ENCODE measurements around the gene PDE9A. TPM values are rescaled to one million over a fixed set of nuclear protein-coding genes. Genes with fewer than 3 reads are reported as not detected.

Gene PDE9A
- polyA plus RNA-seq, 3 donors = 36.1 to 39.0 (median 36.1) TPM

DNA sequence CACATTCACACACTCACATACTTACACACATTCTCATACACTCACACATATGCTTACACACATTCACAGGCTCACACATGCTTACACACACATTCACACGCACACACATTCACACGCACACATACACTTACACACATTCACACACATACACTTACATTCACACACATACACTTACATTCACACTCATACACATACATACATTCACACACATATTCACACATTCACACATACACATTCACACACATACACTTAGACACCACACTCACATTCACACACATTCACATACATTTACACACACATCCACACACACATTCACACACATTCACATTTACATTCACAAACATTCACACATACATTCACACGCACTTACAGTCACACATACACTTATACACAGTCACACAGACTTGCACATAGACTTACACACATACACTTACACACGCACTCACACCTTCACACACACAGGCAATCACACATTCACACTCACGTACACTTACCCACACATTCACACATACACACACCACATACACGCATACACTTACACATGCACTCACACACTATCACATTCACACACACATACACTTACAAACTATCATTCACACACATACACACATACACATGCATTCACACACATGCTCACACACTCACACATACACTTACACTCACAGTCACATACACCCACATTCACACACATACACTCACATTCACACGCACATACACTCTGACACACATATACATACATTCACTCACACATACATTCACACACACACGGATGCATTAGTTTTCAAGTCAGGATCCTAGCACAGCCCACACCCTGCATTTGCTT, 16.8 kb downstream of the PDE9A start:
- no peak for DNase-seq (ENCODE audit: low read depth in 3 of 3, low spot score in 2 of 3)

DNA sequence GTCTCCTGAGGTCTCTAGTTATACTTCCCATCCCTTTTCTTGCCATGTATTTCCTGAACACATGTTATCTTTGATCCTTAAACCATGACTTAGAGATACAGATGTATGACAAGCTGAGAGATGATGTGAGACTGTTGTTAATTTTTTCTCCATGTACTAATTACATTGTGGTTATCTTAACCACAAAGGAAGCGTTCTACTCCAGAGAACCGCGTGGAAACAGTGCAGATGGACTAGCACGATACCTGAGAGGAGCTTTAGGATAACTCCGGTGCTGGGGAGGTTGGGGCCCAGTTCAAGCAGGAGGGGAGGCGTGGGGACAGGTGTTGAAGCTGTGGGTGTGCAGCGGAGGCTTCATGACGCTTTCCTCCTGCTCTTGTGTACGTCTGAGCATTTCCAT, 17.5 kb downstream of the PDE9A start:
- no peak for DNase-seq (ENCODE audit: low read depth in 3 of 3, low spot score in 2 of 3)

GRCh38 chr21:42671778-42672593, 18.6 kb downstream of the PDE9A start:
- no peak for DNase-seq (ENCODE audit: low read depth in 3 of 3, low spot score in 2 of 3)

- DNase-seq (ENCODE audit: low read depth in 3 of 3, low spot score in 2 of 3) = no peak
These were observed 19.5 kb downstream of the PDE9A start for GRCh38 chr21:42672699-42673458.

DNA sequence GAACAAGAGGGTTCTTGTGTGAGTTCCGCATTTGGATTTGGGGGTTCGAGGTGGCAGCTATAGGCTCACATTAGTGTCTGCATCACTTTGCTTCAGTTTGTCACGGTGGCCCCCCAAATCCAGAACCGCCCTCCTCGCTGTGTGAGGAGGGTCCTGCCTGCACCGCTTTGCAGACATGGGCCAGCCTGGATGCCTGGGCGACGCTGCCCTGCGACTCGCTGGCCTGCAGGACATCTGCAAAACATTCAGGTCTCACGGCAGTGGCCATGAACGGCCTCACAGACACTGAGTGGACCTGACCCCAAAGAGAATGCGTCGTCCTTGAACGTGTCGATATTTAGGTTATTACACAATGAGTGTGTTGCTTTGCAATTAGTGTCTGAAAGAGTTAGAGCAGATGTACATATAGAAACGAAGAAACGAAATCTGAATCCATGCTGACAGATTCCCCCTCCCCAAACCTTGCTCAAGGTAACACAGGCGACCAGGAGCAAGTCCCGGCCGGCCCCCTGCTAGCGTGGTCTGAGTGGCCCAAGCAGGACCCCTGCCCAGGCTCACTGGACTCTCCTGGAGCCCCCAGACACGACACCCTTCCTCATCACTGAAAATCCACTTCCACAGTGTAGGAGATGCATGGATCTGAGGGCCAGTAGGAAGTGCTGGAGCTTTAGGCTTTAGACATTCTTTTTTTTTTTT, 20.4 kb downstream of the PDE9A start:
- no peak for DNase-seq (ENCODE audit: low read depth in 3 of 3, low spot score in 2 of 3)

- DNase-seq (ENCODE audit: low read depth in 3 of 3, low spot score in 2 of 3) = peak in 1 of 3 donors; percentile 56
These were observed 21.0 kb downstream of the PDE9A start for GRCh38 chr21:42674351-42674940.

DNA sequence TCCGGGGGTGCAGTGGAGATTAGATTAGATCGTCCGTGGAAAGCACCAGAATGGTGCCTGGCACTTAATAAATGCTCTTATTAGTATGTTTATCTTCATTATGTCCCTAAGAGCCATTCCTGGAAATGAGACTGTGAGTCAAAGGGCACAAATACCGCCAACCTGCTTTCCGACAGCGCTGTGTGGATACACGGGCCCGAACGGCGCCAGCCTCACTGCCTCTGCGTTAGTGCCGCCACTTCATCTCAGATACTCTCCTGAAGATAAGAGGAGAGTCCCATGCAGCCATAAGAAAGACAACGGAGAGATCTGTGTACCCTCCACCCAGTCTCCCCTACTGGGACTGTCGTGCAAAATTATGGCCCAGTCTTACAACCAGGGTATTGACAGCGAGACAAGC, 22.0 kb downstream of the PDE9A start:
- no peak for DNase-seq (ENCODE audit: low read depth in 3 of 3, low spot score in 2 of 3)

DNA sequence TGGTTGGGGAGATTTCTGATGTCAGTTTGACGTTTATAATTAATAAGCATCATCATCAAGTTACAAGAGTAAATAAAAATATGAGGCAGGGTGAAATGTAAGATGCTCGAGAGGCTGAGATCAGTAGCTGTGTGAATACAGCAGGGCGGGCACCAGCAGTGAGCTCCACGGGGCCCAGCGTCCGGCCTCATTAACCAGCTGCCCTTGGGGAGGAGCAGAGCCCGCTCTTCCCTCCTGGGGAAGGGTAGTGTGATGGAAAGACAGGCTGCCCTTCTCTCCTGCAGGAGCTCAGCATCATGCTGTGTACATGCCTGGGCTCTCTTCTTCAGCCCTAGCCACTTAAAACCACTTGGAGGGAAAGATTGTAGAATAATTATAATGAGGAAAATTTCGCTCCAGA, 23.4 kb downstream of the PDE9A start:
- DNase-seq (ENCODE audit: low read depth in 3 of 3, low spot score in 2 of 3) = no peak

DNA sequence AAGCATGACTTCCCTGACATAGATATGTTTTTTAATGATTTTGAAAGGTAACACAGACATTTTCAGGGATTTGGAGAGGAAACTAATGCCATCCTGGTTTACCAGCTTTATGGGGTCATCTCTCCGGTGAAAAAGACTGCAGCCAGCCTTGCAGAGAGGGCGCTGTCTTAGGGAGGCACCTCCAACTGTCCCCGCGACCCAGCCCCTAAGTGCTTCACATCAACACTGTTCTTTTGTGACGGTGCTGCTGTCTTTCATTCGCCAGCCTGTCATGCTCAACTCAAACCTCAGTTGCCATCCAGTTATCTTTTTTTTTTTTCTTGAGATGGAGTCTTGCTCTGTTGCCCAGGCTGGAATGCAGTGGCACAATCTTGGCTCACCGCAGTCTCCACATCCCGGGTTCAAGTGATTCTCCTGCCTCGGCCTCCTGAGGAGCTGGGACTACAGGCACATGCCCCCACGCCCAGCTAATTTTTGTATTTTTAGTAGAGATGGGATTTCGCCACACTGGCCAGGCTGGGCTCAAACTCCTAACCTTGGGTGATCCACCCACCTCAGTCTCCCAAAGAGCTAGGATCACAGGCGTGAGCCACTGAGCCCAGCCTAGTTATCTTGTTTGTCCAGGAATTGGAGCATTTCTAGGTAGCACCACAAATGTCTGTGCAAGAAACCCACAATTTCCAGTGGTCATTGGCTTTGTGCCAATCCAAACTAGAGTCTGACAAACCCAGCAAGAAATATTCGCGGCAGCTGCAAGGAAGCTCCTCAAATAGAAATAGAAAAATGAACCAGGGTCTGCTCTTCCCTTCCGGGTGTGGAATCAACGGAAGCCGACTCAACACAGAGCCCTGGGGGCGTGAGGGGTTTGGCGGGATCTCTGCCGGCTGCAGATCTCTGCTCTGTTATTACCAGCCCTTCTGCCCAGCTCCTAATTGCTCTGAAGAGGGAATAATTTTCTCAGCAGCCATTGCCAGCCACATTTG, 24.2 kb downstream of the PDE9A start:
- DNase-seq (ENCODE audit: low read depth in 3 of 3, low spot score in 2 of 3) = no peak

- no peak for DNase-seq (ENCODE audit: low read depth in 3 of 3, low spot score in 2 of 3)
These were observed 25.3 kb downstream of the PDE9A start for GRCh38 chr21:42678618-42679295.

DNA sequence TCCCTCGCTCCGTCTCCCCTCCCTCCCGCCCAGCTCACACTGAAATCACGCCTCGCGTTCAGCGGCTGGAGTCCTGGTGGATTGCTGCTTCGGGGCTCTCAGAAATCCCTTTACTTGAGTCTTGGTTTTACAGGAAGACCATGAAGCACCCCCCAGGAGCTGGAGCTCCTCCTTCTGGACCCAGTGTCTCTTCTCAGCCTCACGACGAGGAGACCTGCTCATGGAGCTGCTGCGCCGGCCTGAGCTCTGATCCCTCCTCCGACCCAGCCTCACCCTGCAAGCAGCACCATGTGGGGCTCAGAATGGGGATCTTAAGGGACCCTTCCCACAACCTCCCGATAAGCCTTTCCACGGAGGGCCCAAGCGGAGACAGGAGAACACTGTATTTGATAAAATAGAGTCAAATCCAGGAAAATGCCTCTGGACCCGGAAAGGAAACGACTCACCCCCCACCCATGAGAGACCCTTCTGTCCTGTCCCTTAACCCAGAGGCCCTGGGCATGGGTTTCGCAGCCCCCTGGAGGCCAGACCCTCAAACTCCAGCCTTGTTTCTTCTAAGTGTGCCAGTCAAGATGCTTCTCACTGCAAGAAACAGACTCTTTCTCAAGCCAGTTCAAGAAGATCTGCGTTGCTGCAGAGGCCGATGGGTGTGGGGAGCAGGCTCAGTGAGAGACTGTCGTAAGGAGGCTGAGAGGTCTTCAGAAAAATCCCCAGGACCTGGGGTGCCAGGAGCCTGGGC, 26.1 kb downstream of the PDE9A start:
- no peak for DNase-seq (ENCODE audit: low read depth in 3 of 3, low spot score in 2 of 3)

GRCh38 chr21:42680058-42680330, 26.6 kb downstream of the PDE9A start:
- no peak for DNase-seq (ENCODE audit: low read depth in 3 of 3, low spot score in 2 of 3)

DNA sequence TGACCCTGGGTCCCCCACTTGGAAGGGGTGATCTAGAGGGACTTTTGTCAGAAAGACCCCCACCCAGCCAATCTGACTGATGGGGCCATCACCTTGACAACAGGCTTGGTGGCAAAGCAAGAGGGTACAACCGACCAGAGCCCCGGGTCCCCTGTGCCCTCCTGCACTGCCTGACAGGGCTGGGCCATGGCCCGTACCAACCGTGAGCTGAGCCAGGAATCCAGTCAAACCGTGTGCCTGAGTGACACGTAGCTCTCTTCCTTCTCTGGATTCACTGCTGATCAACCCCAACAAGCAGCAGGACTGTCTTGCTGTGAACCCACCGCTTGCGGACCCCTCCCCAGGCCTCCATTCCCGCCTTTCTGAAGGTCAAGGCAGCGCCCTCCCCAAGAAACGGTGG, 27.0 kb downstream of the PDE9A start:
- DNase-seq (ENCODE audit: low read depth in 3 of 3, low spot score in 2 of 3) = no peak

DNA sequence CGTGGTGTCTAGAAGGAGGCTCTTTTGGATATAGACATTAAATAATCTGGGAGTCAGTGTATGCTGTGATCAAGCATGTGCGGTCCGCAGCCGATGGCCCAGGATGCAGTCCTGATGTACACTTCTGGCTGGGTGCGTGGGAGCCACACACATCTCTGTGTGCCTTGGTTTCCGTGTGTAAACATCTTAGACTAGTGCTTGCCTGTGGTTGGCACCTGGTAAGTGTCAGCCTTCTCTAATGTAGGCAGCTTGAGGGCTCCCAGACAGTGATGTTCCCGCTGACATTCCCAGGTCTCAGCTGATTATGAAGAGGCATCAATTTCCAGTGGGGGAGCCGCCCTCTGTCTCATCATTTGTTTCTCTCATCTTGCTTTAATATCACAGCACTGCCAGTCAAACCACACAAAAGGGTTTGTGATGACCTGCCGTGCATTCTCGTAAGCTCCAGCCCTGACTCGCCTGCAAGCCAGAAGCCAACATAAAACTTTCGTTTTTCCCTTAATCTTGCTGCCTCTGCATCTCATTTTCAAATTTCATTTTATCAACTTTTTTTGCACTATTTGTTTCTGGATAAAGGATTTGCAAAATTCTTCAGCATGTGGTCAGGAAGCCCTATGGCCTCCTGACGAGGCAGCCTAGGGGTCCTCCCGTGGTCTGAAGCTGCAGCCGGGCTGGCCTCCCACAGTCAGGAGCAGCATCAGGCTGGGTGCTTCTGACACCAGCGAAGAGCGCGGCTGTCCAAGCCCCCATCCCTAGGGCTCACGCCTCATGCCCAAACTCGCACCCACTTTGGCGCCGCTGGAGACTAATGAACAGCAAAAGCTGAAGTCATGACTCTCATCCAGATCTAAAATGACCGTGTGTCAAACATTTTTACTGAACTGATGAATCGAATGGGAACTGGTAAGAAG, 28.1 kb downstream of the PDE9A start:
- no peak for DNase-seq (ENCODE audit: low read depth in 3 of 3, low spot score in 2 of 3)

GRCh38 chr21:42682661-42683210, 29.3 kb downstream of the PDE9A start:
- DNase-seq (ENCODE audit: low read depth in 3 of 3, low spot score in 2 of 3) = no peak

DNA sequence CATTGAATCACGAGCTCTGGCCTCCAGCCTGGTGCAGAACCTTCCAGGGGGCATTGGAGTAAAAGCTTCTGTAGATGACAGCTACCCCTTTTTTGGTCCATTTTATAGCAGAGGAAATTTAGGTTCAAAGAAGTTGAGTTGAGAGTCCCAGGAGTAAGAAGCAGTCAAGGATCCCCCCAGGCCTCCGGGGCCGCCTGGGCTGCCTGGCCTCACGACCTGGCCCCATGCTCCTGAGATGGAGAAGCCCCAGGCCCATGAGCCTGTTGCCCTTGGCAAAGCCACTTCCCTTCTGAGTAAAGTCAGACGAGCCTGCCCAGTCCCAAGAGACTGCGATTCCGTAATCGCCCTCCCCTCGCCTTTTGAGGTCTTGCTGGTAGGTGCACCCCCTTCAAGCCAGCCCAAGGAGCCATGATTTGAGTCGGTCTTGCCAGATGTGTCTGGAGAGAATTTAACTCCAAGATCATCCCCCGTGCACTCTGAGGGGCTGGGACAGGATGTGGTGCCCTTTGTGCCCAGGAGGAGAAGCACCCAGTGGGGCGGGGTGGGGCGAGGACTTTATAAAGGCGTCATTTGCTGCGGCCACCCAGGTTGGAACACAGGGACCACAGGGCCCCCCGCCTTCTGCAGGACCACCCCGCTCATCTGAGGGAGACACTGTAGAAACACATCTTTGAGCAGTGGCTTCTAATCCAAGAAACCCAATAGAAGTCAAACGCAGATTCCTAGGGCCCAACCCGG, 30.1 kb downstream of the PDE9A start:
- no peak for DNase-seq (ENCODE audit: low read depth in 3 of 3, low spot score in 2 of 3)
